Dermis microvascular lymphatic vessel endothelial cell (primary cell): ENCODE data around the gene HSD3B1. TPM values are rescaled to one million over a fixed set of nuclear protein-coding genes. Genes with fewer than 3 reads are reported as not detected.
"Not testable (repeated sequence)": the region's sequence is repeated elsewhere in the genome, so short reads cannot be mapped to it uniquely, and the experiment has no call there.

ENCODE experiments used
- DNase-seq, 2 donors: peaks; one replicate each; pipeline versions ENCODE4 v3.0.0 to v3.0.0-alpha.2; 2010; ENCODE audit warnings: low read depth in 2 of 2
- total RNA-seq: library from RNA; depleted of rRNA; stranded (reverse); fragments of >200 nt; gene quantifications from 2 replicates; pipeline ENCODE4 v1.2.1, GENCODE V29; 2014

Gene HSD3B1
- total RNA-seq, 1 donor from 2014 or later: not detected

- DNase-seq: peak in 1 of 2 donors; percentile 14
Measured at GRCh38 chr1:119553302-119554071, 46.5 kb downstream of the HSD3B1 start.

GRCh38 chr1:119554183-119554582 is 47.2 kb downstream of the HSD3B1 start:
- peak; percentile 43 to 87 for DNase-seq

DNA sequence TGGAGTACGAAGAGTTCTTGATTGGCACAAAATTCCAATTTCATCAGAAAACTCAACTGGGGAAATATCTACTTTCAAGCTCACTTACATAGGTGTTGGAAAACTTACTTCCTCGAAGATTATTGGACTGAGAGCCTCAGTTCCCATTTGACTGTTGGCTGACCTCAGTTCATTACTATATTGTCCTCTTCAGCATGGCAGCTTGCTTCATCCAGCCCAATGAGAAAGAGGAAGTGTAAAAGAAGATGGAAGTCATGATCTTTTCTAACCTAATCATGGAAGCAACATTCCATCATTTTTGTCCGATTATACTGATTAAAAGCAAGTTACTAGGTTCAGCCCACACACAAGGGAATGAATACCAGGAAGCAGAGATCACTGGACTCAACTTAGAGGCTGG is 49.4 kb downstream of the HSD3B1 start:
- peak in 1 of 2 donors; percentile 10 for DNase-seq

GRCh38 chr1:119560402-119560801 is 53.4 kb downstream of the HSD3B1 start:
- not testable (repeated sequence) for DNase-seq

DNA sequence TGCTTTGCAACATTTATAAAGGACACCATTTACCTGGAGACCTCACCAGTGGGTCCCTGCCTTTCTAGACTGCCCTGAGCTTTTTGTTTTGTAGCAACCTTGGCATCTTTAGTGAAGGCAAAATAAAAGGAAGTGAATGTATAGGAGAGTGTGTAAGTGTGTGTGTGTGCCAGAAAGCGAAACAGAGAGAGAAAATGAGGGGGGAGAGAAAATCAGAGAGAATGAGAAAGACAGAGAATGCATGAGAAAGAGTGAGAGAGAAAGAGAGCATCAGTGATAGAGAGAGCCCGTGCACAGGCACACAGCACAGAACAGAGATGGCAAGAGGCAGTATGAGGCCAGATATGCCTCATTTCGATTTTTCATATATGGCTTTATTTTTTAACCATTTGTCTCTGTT is 57.5 kb downstream of the HSD3B1 start:
- no peak for DNase-seq

Other genes with a start within 250 kb of the HSD3B1 start
- under 0.01 TPM in 1 of 2 replicates, not detected in the other for gene HAO2, start 138.4 kb upstream of the HSD3B1 start, total RNA-seq
- gene HSD3B2, start 92.1 kb upstream of the HSD3B1 start, total RNA-seq: not detected in 2 replicates
- 16.8 and 21.9 TPM in 2 replicates for gene ZNF697, start 141.1 kb downstream of the HSD3B1 start, total RNA-seq
- gene PHGDH, start 204.7 kb downstream of the HSD3B1 start, total RNA-seq: 0.63 and 0.64 TPM in 2 replicates